H1 (cell line): ENCODE data around the gene ALG3. TPM values are rescaled to one million over a fixed set of nuclear protein-coding genes. Genes with fewer than 3 reads are reported as not detected.

Source experiments
- CTCF ChIP-seq, 3 experiments: IDR thresholded peaks; 1 replicate in 2 of 3; 2 replicates in 1 of 3; pipeline versions ENCODE4 v1.5.1 to v1.6.1; 2011; ENCODE audit warnings: low read length in 3 of 3, mild to moderate bottlenecking in 3 of 3, inconsistent platforms in 2 of 3, low read depth in 1 of 3, moderate library complexity in 1 of 3; ENCODE audit not compliant: insufficient read depth in 1 of 3; ENCODE audit errors: control extremely low read depth in 1 of 3
- NANOG ChIP-seq: IDR thresholded peaks from 2 replicates; pipeline ENCODE4 v1.6.1; 2011; ENCODE audit warnings: low read length, low read depth, mild to moderate bottlenecking, inconsistent platforms; ENCODE audit not compliant: insufficient read depth, poor library complexity, severe bottlenecking
- POLR2AphosphoS5 ChIP-seq: IDR thresholded peaks from 2 replicates; pipeline ENCODE4 v1.6.1; 2011; ENCODE audit warnings: low read depth, low read length
- RNF2 ChIP-seq: fragments of 200-900, 300-1000 bp; sonication (generic); IDR thresholded peaks from 2 replicates; pipeline ENCODE4 v1.7.1; 2016; ENCODE audit warnings: borderline replicate concordance, low read depth, mild to moderate bottlenecking, antibody characterized with exemption, low read length; ENCODE audit not compliant: poor library complexity, severe bottlenecking; ENCODE audit errors: missing control alignments
- SAP30 ChIP-seq: fragments of 300-600 bp; sonication (generic); IDR thresholded peaks from 2 replicates; pipeline ENCODE4 v1.7.1; 2012; ENCODE audit warnings: low read length, moderate library complexity, mild to moderate bottlenecking, inconsistent platforms; ENCODE audit not compliant: insufficient read depth, insufficient replicate concordance
- SRF ChIP-seq: IDR thresholded peaks from 2 replicates; pipeline ENCODE4 v1.6.1; 2011; ENCODE audit warnings: mild to moderate bottlenecking, low read depth, low read length, moderate library complexity
- SUZ12 ChIP-seq: fragments of 200-600 bp; sonication (generic); IDR thresholded peaks from 2 replicates; pipeline ENCODE4 v1.6.1; 2012; ENCODE audit warnings: mild to moderate bottlenecking, inconsistent platforms, low read length, moderate library complexity, mixed read lengths
- TAF7 ChIP-seq: optimal IDR thresholded peaks from 2 replicates; pipeline ENCODE3; 2011; ENCODE audit warnings: low read depth, mild to moderate bottlenecking, inconsistent platforms, low read length, moderate library complexity, borderline replicate concordance
- polyA plus RNA-seq, 7 experiments: library from polyadenylated mRNA; depleted of rRNA in 3 of 7; stranded (reverse) in 5 of 7; unstranded in 2 of 7; fragments of >200 nt in 5 of 7; fragments of 200-250 nt in 2 of 7; gene quantifications; 1 replicate in 5 of 7; 2 replicates in 1 of 7; 4 replicates in 1 of 7; pipeline versions ENCODE4 v1.2.1 to v1.2.3, GENCODE V29; 2011 to 2013; ENCODE audit warnings: missing spikeins in 2 of 7, mixed read lengths in 2 of 7
- total RNA-seq: library from RNA; stranded (reverse); fragmentation: NEBNext Ultra II Directional; extraction: Animal tissue kit (Norgen Biotek cat#: 25700); gene quantifications from 2 replicates; pipeline ENCODE4 v1.2.1, GENCODE V29; 2021

ALG3 gene
- total and polyA plus RNA-seq, 2 of the 8 experiments (the other 6 are each of a cell fraction or from before 2014, with no cell fraction given) = 54.6 to 148 TPM

GRCh38 chr3:184260724-184261269 is 12.0 kb upstream of the ALG3 start (continued):
- TF ChIP-seq RNF2 (peak; percentile 39), SAP30 (no peak), POLR2AphosphoS5 (no peak), SRF (no peak), CTCF (IDR thresholded peaks at IDR 0.05; ENCODE audit: control extremely low read depth in 1 of 3, insufficient read depth in 1 of 3, low read depth in 1 of 3, low read length in 3 of 3) (no peak; a peak in 1 of 4 replicates), SUZ12 (peak; percentile 41), NANOG (no peak), TAF7 (no peak)
